ENCODE measurements around the gene KLF8. TPM values are rescaled to one million over a fixed set of nuclear protein-coding genes. Genes with fewer than 3 reads are reported as not detected.

Gene KLF8
- total RNA-seq, 4 donors from 2014 or later: 1.2 to 30.5 (median 3.2) TPM

DNA sequence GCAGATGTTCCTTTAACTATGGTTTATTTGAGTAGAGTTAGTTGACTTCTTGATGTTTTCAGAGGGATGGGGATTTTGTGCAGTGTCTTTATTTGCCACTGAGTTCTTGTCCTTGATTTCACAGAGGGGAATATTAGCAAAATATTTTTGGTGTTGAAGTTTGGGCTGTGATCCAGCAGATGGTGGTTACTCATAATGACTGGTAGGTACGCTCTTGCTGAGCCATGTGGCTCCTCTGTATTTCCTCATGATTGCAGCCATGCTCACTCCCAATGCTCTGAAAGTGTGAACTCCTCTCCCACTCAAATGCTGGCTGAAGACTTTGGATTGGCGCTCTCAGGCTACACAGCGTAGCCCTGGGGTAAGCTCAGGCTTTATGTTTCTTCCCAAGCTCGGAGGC, 77.7 kb downstream of the KLF8 start:
- H3K9me3 ChIP-seq: no peaks in the 10 kb centered on the region
- no peak overlapping the region for H3K27ac ChIP-seq
- H3K4me3 ChIP-seq: no peak overlapping the region
- TF ChIP-seq, protein P1, sequence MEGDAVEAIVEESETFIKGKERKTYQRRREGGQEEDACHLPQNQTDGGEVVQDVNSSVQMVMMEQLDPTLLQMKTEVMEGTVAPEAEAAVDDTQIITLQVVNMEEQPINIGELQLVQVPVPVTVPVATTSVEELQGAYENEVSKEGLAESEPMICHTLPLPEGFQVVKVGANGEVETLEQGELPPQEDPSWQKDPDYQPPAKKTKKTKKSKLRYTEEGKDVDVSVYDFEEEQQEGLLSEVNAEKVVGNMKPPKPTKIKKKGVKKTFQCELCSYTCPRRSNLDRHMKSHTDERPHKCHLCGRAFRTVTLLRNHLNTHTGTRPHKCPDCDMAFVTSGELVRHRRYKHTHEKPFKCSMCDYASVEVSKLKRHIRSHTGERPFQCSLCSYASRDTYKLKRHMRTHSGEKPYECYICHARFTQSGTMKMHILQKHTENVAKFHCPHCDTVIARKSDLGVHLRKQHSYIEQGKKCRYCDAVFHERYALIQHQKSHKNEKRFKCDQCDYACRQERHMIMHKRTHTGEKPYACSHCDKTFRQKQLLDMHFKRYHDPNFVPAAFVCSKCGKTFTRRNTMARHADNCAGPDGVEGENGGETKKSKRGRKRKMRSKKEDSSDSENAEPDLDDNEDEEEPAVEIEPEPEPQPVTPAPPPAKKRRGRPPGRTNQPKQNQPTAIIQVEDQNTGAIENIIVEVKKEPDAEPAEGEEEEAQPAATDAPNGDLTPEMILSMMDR (IDR thresholded peaks at IDR 0.05): no peak
- TF ChIP-seq POLR2A (IDR thresholded peaks at IDR 0.05): no peak
- DNase-seq: no peak
- H3K4me1 ChIP-seq: no peaks in the 10 kb centered on the region
- no peaks in the 10 kb centered on the region for H3K36me3 ChIP-seq
- H3K27me3 ChIP-seq: no peaks in the 10 kb centered on the region

DNA sequence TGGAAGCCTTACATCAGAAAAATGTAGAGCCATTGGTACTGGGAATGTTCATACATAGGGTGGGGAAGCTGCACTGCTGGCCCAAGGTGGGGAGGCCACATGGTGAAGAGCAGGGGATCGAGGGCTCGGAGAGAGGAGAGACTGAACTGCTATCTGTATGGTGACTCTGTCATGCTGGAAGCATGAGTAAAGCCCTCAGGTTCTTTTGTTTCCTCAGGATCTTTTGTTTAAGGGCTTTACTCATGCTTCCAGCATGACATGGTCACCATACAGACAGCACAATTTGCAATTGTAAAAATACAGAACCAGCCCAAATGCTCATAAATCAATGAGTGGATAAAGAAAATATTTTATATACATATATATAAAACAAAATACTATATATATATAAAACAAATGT, 78.4 kb downstream of the KLF8 start:
- Histone ChIP-seq H3K27me3 (no peaks in the 10 kb centered on the region), H3K4me3 (no peak overlapping the region), H3K4me1 (no peaks in the 10 kb centered on the region), H3K36me3 (no peaks in the 10 kb centered on the region), H3K9me3 (no peaks in the 10 kb centered on the region), H3K27ac (no peak overlapping the region)
- no peak for DNase-seq
- TF ChIP-seq POLR2A (IDR thresholded peaks at IDR 0.05): no peak
- TF ChIP-seq, protein P1 (IDR thresholded peaks at IDR 0.05): no peak

DNA sequence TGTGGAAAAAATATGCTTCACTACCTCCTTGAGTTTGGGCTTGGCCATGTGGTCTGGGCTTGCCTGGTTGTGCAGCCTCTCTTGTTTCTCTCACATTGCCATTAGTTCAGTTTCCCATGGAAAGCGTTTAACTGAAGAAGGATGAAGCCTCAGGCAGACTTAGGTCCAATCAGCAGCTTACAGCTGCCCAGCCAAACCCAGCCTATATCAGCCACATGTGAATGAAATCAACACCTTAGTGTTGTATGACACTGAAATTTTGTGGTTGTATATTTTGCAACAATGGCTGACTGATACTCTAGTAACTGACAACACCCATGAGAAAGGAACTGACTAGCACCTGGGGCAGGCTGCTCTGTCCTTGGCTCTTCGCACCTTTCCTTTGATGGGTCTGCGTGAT, 81.2 kb downstream of the KLF8 start:
- no peaks in the 10 kb centered on the region for H3K9me3 ChIP-seq
- DNase-seq: no peak

DNA sequence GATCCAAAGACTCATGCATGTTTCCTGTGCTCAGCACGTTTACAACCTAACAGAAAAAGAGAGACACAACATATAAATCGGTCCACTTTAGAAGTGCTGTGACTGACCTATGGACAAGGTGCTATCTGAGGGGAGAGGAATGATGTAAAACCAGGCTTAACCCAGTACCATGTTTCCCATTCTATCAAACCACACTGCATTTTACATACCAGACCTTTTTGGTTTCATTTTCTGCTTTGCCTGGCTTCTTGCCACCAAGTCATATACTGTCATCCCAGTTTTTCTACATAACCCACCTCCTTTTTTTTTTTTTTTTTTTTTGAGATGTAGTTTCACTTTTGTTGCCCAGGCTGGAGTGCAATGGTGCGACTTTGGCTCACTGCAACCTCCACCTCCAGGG, 82.2 kb downstream of the KLF8 start:
- H3K4me3 ChIP-seq: no peak overlapping the region
- H3K27me3 ChIP-seq: no peaks in the 10 kb centered on the region
- no peak for DNase-seq
- TF ChIP-seq, protein P1 (IDR thresholded peaks at IDR 0.05): no peak
- TF ChIP-seq POLR2A (IDR thresholded peaks at IDR 0.05): no peak
- H3K27ac ChIP-seq: no peak overlapping the region
- H3K4me1 ChIP-seq: no peaks in the 10 kb centered on the region
- H3K36me3 ChIP-seq: no peaks in the 10 kb centered on the region
- H3K9me3 ChIP-seq: no peaks in the 10 kb centered on the region

More for the DNA sequence above, 81.2 kb downstream of the KLF8 start:
- no peaks in the 10 kb centered on the region for H3K27me3 ChIP-seq
- H3K4me3 ChIP-seq: no peak overlapping the region
- no peaks in the 10 kb centered on the region for H3K36me3 ChIP-seq
- H3K27ac ChIP-seq: no peak overlapping the region
- H3K4me1 ChIP-seq: no peaks in the 10 kb centered on the region
- TF ChIP-seq POLR2A (IDR thresholded peaks at IDR 0.05): no peak
- TF ChIP-seq, protein P1 (IDR thresholded peaks at IDR 0.05): no peak

DNA sequence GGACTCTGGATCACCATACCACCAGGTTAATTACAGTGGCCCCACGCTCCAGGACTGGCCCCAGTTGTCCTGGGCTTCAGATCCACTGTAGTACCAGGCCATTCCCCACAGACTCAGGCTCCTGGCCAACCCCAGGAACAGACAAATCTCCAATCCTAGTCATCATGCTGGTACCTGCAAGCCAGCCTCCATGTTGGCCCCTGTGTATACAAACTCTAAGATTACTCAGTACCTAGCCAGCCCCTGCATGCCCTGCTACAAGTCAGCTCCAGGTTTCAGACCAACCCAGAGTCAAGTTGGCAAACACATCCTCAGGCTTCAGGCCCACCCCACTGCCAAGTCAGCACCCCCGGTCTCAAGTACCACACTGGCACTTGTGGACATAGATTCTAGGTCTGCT, 85.9 kb downstream of the KLF8 start:
- no peak overlapping the region for H3K4me3 ChIP-seq
- peaks cover 0 to 3% (median 0%) of the 10 kb centered on the region in 4 donors for H3K9me3 ChIP-seq
- no peak for TF ChIP-seq POLR2A (IDR thresholded peaks at IDR 0.05)
- TF ChIP-seq, protein P1 (IDR thresholded peaks at IDR 0.05): no peak
- DNase-seq: no peak
- H3K27ac ChIP-seq: no peak overlapping the region
- H3K4me1 ChIP-seq: no peaks in the 10 kb centered on the region
- no peaks in the 10 kb centered on the region for H3K36me3 ChIP-seq
- H3K27me3 ChIP-seq: no peaks in the 10 kb centered on the region

DNA sequence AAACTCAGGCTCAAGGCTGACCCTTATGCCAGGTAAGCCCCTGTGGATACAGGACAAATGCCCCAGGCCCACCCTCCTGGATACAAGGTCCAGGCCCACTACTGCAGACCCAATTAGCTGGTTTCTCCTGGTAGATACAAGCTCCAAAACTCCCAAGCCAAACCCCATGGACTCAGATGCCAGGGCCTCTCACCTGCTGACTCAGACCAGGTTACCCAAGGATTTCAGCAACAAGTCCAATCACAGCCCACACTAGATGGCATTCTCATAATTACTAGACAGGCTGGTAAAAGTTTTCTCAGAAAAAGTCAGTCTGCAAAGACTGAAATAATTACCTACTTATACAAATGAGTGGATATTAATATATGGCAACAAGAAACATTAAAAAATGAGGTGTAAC, 87.0 kb downstream of the KLF8 start:
- no peak overlapping the region for H3K27ac ChIP-seq
- H3K36me3 ChIP-seq: no peaks in the 10 kb centered on the region
- peaks cover 0 to 3% (median 0%) of the 10 kb centered on the region in 4 donors for H3K9me3 ChIP-seq
- no peaks in the 10 kb centered on the region for H3K4me1 ChIP-seq
- no peak for DNase-seq
- no peak overlapping the region for H3K4me3 ChIP-seq
- no peaks in the 10 kb centered on the region for H3K27me3 ChIP-seq
- TF ChIP-seq, protein P1 (IDR thresholded peaks at IDR 0.05): peak in 1 of 6 experiments; percentile 1
- no peak for TF ChIP-seq POLR2A (IDR thresholded peaks at IDR 0.05)
